GM21619 (cell line): ENCODE results near the gene ALDH3B2.
"Not testable (repeated sequence)": the region's sequence is repeated elsewhere in the genome, so short reads cannot be mapped to it uniquely, and the experiment has no call there.

Experiments
- ATAC-seq: cut with Tn5 transposase; IDR thresholded peaks from one replicate; pipeline ENCODE4 v1.9.1; 2021; ENCODE audit not compliant: unreplicated experiment

The ALDH3B2 gene, protein sequence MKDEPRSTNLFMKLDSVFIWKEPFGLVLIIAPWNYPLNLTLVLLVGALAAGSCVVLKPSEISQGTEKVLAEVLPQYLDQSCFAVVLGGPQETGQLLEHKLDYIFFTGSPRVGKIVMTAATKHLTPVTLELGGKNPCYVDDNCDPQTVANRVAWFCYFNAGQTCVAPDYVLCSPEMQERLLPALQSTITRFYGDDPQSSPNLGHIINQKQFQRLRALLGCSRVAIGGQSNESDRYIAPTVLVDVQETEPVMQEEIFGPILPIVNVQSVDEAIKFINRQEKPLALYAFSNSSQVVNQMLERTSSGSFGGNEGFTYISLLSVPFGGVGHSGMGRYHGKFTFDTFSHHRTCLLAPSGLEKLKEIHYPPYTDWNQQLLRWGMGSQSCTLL

DNA sequence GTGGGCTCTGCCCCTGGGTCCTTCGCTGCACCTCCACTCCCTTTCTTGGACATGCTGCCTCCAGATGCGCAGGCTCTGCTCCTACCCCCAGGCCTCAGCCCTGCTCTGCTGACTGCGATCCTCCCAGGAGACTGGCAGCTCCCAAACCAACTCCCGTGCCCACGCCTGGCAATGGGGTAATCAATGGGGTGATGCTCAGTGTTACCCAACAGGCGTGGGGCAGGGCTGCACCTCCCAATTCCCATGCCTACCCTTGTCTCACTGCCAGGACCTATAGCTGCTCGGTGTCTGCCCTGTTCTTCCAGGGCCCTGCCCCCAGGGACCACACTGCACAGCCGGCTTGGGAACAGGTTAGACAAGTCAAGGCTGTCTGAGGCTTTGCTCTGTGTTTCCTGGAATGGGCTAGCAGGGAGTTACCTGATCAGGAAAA, at the start of gene ALDH3B2:
TSS of gene ALDH3B2 (minus strand) at position 182 of the 430 bp plus-strand sequence. CDS start 7,688 bp downstream, outside the sequence.
- no peak for ATAC-seq

DNA sequence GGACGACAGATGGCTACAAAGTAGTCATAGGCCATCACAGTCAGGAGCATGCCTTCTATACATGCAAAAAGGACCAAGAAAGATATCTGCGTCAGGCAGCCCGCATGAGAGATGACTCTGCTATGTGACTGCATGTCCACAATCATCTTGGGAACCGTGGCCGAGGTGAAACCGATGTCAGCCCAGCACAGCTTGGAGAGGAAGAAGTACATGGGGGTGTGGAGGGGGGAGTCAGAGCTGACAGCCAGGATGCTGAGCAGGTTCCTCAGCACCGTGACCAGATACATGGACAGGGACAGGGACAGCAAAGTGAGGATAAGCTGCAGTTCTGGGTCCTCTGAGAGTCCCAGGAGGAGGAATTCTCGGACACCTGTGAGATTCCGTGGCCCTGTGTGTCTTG, 48.6 kb upstream of the ALDH3B2 start:
- ATAC-seq = not testable (repeated sequence)

DNA sequence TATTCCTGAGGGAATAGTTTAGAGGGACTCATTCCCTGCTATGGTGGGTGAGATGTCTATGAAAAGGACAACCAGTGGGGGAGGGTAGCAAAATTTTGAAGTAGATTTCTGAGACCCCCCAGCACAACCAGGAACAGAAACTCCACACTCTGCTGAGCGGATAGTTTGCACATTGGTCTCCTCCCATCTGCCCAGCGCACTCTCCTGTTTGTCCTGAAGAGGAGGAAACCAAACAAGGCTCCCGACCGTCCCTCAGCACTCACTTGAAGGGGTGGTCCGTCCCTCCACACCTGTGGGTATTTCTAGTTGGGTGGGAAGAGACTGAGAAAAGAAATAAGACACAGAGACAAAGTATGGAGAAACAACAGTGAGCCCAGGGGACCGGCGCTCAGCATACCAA, 41.8 kb upstream of the ALDH3B2 start:
- ATAC-seq = not testable (repeated sequence)

DNA sequence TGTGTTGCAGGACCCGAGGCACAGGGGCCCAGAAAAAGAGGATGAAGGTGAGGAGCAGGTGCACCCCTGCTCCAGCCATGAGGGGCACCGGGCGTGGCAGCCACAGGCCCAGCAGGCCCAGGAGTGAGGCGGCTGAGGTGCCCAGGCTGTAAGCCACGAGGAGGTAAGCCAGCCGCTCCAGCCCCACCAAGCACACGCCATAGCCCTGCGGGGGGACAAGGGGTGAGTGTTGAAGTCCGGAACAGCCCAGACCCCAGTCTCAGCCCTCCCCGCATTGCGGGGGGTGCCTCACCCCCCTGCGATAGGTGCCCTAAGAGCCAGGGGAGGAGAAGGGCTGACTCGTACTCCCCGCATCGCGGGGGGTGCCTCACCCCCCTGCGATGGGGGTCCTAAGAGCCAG, 41.4 kb upstream of the ALDH3B2 start:
- ATAC-seq = not testable (repeated sequence)

DNA sequence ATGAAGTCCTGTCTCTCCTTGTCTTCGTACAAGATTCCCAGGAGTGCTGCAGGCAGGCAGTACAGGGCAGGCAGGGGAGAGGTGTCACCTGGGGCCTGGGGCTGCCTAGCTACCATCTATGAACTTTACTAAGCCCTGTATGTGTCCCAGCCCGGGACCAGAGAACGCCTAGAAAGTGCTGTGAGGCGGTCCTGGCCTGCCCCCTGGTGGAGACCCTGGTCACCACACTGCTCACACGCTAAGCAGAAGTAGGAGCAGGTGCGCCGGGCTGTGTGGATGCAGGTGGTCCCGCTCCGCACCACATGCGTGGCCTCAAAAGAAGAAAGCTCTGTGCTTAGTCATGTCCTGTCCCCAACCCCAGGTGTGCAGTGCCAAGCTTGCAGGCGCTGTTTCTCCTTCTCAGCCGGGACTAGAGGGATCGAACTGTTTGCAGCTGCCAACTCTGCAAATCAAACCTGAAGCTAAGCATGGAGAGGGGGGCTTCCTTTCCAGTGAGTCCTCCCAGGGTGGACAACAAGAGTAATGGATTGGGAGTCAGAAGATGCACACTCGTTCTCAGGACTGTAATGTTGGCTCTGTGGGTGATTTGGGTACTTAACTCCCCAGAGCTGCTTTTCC, 39.6 kb upstream of the ALDH3B2 start:
- ATAC-seq = not testable (repeated sequence)

DNA sequence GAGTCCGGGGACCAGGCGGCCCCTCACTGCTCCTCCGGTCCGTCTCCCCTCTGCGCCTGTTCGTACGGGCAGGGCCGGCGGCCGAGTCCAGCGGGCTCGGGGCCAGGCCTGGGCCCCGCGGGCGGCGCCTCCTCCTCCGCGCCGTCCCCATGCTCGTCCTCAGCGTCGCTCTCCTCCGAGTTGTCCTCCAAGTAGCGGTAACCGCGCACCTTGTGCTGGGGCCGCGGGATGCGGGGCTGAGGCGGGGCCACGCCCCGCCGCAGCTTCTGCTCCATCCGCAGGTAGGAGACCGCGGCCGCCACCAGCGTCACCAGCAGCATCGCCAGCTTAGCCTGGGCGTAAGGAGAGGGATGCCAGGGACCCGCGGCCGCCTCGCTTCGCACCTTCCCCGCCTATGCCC, 37.3 kb upstream of the ALDH3B2 start:
- ATAC-seq = not testable (repeated sequence)

DNA sequence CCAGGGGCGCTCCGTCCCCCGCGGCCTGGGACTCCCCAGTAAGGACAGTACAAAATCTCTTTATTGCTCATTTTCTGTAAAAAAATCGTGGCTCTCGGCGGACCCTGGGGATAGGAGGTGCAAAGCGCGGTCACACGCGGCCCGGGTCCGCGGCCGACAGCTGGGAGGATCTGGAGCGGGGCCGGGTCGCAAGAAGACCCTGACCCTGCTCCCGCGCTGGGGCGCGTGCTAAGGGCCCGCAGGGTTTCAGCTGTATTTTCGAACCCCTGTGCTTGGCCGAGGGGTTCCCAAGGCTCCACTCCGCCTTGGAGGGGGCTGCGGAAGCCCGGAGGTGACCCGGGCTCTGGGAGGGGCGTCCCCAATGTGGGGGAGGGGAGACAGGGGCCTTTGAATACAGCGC, 36.8 kb upstream of the ALDH3B2 start:
- not testable (repeated sequence) for ATAC-seq

DNA sequence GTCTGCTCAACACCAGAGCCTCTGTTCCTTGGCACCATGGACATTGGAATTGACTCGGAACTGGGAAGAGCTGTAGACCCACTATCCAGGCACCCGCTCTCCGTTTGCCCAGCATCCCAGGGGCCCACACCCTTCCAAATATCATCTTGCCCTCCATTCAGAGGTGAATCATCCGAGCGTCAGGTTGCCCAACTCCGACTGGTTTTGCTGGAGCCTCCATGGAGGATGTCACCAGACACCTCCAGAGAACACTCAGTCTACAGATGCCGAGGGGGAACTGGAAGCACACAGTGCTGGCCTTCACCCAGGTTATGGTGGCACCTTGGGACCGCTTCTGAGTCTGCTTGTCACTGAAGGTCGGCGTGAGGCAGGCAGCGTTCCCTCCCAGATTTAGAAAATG, 35.4 kb upstream of the ALDH3B2 start:
- ATAC-seq = not testable (repeated sequence)

DNA sequence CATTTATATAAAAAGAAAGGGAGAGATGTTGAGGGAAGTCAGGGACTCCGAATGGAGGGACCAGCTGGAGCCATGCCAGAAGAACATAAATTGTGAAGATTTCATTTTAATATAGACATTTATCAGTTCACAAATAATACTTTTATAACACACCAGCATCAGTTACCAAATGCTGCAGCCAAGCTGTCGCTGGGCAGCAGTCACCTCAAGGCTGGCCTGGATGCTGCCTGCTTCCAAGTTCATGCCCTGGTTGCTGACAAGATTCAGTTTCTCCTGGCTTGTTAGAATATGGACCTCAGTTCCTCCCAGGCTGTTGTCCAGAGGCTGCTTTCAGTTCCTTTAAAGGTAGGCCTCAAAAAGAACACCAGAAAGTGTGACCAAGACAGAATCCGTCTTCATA, 30.8 kb upstream of the ALDH3B2 start:
- no peak for ATAC-seq

DNA sequence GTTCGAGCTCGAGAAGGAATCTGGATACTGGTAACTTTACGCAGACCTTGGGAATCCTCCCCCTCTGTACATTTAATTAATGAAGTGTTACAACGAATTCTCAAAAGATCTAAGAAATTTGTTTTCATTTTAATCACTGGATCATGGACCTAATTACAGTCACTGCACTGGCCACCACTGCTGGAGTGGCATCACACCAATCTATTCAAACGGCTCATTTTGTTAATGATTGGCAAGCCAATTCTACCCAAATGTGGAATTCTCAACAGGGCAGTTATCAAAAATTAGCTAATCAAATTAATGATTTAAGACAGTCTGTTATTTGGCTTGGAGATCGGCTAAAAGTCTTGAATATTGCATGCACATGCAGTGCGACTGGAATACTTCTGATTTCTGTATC, 30.1 kb upstream of the ALDH3B2 start:
- ATAC-seq = no peak

DNA sequence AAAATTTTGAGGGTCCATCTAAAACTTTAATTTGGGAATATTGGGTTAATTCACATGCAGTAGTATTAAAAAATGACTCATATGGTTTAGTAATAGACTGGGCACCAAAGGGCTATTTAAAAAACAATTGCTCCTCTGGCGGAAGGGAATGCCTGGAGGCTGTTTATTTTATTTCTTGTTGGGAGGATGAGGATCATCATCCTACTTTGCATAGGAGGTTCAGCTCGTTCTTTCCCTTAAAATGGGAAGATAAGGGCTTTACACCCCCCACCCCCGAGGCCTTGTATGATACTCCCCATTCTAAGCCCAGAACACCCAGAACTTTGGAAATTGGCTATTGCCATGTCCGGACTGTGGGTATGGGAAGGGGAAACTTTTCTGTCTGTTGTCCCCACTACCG, 29.3 kb upstream of the ALDH3B2 start:
- not testable (repeated sequence) for ATAC-seq

DNA sequence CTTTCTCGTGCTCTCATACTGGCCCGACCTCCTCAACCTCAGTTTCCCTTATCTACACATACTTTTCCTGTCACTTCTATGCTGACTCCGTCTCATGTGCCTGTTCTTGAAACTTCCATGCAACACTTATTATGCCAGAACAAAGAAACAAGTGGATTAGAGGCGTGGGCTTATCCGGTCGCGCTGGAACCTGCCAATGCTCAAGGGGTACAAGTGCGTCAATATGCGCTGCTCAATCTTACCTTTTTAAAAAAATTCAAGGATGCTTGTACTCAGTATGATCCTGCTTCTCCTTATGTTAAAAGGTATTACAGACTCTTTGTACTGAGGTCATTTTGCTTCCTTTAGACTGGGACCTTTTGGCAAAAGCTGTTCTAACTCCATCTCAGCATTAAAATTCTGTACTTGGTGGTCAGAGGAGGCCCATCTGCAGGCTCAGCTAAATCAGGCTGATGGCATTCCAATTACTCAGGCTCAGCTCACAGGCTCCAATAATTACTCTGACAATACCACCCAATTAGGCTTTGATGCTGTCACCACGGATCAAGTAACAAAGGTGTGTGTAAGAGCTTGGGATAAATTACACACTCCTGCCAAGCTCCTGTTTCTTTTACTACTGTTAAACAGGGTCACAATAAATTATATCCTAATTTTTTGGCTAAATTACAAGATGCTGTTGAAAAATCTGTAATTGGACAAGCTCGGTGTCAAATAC, 26.3 kb upstream of the ALDH3B2 start:
- ATAC-seq = no peak

DNA sequence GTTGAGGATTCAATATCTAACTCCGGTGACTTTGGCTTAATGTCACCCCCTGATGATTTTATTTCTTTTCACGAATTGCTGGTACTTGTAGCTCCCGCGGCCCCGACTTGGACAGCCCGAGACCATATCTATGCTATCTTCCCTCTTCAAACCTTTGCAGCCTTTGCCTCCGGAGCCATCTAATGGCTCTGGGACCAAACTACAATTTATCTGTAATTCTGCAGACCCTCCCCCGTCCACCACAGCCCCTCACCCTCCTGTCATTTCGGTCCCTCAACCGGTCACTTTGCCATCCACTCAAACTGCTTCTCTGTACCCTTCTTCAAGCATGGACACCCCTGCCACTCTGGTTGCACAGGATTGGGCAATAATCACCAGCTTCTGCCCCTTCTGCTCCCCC, 25.7 kb upstream of the ALDH3B2 start:
- ATAC-seq = no peak

DNA sequence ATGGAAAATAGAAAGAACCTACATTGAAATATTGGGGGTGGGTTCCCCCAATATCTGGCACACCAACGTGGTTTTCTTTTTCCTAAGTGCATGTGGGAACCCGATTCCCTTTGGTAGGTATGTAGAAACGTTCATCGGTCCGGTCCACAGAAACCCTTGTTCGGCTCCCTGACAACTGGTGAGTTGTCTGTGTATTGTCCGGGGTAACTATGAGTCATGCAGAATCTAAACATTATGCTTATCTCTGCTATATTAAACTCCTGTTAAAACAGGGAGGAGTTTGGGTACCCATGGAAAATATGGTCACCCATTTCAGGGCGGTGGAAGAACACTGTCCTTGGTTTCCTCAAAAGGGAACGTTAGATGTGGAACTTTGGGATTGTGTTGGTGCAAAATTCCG, 25.1 kb upstream of the ALDH3B2 start:
- ATAC-seq = no peak

DNA sequence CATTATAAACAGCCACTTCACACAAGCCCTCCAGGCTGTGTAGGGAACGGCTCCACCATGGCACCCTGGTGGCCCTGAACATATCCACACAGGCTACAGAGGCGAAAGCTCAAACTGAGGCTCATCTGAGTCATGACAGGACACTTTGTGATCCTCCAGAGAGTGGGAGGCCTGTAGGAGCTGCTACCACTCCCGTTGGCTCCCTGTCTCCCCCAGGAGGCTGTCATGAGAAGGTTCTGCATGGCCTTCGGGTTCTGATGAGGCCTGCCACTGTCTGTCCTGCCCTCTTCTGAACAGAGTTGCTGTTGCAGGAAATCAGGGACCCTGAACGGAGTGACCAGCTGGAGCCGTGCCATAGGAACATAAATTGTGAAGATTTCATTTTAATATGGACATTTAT, 23.8 kb upstream of the ALDH3B2 start:
- no peak for ATAC-seq

DNA sequence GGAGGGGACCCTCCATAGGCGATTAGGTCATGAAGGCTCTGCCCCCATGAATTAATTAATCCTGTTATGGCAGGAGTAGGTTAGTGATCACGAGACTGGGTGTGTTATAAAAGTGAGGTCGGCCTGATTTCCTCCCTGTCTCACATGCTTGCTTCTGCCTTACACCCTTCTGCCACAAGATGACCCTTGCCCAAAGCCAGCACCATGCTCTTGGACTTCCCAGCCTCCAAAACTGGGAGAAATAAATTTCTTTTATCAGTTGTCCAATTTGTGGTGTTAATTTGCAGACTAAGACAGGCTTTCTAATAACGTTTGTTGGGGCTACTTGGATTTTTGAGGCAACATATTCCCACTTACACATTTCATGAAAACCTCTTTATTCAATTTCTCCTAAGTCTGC, 23.4 kb upstream of the ALDH3B2 start:
- no peak for ATAC-seq

DNA sequence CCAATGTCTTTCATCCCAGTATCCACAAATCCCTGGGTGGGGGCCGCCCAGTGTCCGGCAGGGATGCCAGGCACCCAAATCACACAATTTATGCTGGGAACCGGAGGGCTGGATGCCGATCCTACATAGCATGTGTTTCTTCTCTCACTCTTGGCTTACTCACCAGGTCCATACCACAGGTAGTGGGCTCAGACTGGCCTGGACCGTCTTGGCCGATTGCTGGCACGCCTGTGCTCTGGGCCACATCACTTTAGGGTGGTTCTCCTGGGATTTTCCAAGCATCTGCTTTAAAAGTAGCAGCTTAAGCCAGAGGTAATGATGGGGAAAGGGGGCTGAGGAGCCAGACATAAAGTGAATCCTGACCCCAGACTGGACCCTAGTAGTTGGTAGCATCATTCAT, 22.6 kb upstream of the ALDH3B2 start:
- ATAC-seq = no peak

DNA sequence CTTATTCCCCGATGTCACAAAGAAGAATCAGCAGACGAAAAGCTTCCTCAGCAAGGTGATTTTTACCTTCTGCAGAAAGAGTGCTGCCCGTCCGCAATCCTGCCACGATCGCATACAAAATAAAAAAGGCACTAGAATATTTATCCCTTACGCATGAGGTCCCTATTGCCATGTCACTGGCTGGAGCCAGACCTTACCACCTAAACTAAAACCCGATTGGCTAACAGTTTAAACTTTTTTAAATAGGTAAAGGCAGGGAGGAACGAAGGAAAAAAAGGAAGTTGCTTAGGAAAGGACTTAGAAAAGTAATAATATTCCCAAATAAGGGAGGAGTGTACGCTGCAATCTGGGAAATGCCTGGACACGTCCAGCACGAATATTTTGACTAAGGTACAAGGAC, 21.2 kb upstream of the ALDH3B2 start:
- no peak for ATAC-seq

DNA sequence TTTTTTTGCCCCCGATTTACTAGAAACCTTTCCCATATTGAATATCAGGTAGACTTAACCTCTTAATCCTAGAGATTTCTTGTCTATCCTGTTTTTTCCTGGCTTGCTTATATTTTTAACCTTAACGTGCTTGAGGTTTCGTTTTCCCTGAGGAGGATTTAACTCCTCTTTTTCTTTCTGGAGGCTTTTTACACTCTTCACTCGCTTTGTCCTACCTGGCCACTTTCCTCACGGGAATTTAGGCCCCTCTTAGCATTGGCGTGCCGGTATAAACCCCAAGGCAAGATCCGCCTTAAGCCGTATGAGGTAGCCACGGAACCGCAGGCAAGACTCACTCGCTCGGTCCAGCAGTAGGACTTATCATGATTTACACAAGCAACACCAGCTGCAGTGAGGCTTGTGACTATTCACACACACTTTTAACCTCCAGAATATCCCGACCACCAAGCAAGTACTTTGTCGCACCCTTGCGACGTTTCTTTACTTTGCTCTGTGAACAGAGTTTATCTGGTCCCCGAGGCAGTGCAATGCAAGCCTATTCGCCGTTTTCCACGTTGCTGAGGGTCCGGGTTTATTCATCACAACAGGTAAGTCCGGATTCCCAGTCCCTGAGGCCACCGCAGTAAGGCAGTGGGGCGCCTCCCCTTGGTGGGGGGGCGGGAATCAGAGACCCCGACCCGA, 20.6 kb upstream of the ALDH3B2 start:
- ATAC-seq = no peak

DNA sequence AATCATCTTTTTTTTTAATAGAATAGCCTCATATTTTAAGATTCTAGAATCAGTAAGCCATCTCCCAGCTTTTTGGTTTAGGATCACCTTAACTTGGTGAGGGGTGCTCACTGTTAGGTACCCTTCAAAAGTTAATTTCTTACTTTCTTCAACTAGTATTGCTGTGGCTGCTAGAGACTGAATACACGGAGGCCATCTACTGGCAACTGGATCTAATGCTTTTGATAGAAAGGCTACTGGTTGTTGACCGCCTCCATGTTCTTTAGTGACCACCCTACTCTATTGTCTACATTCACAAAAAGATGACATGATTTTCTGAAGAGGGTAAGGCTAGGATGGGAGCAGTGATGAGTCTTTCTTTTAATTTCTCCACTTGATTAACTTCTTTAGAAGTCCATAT, 16.7 kb upstream of the ALDH3B2 start:
- ATAC-seq = no peak

DNA sequence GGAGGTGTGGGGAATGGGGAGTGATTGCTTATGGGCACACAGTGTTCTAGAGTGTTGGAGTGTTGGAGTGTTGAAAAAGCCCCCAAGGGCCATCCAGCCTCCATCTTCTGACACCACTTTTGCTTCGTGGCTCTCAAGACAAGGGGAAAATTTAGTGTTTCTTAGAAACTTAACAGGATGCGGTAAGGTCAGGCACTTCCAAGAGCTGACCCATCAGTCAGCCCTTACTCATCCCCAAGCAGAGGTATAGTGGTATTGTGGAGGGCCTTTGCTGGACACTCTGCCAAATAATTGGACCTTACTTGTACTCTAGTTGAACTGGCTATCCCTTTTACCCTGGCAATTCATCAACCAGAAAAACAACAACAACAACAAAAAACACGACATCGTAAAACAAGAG, 14.8 kb upstream of the ALDH3B2 start:
- no peak for ATAC-seq
